ENCODE data around the gene TMEM200B. TPM values are rescaled to one million over a fixed set of nuclear protein-coding genes. Genes with fewer than 3 reads are reported as not detected.

Gene TMEM200B
- total and polyA plus RNA-seq, 2 experiments from 2014 or later, result 4.9 to 8.7 TPM

- no peak overlapping the region for H3K27ac ChIP-seq (ENCODE audit: low read depth)
- TF ChIP-seq NANOG (IDR thresholded peaks at IDR 0.05; ENCODE audit: borderline replicate concordance), result no peak
- no peak for TF ChIP-seq CREB1 (CRISPR knock-in tag; IDR thresholded peaks at IDR 0.05; ENCODE audit: low read depth)
- no peak for TF ChIP-seq ETS1 (IDR thresholded peaks at IDR 0.05)
- no peak for TF ChIP-seq EZH2 (IDR thresholded peaks at IDR 0.05; ENCODE audit: low read depth, unreplicated experiment)
- TF ChIP-seq ZNF331 (CRISPR knock-in tag; IDR thresholded peaks at IDR 0.05; ENCODE audit: low read depth), result no peak
- TF ChIP-seq REST (IDR thresholded peaks at IDR 0.05; ENCODE audit: unreplicated experiment), result no peak
- no peak for TF ChIP-seq ZNF114 (CRISPR knock-in tag; IDR thresholded peaks at IDR 0.05)
- no peak for TF ChIP-seq JUNB (IDR thresholded peaks at IDR 0.05; ENCODE audit: unreplicated experiment)
- no peak for TF ChIP-seq ZNF462 (CRISPR knock-in tag; IDR thresholded peaks at IDR 0.05)
- TF ChIP-seq CTCF (conservative IDR thresholded peaks at IDR 0.05; ENCODE audit: low read depth in 2 of 2), result no peak
- TF ChIP-seq POLR2AphosphoS5 (IDR thresholded peaks at IDR 0.05; ENCODE audit: low read depth), result no peak
- H4K20me1 ChIP-seq (replicated peaks; ENCODE audit: insufficient read depth), result no peaks in the 10 kb centered on the region
- no peaks in the 10 kb centered on the region; the same call in 1 of the 2 replicates for H3K27me3 ChIP-seq (ENCODE audit: insufficient read depth)
- 0 out of 2 replicates have a peak, but pooled peaks cover 9% of the 10 kb centered on the region for H3F3A ChIP-seq (replicated peaks; ENCODE audit: low read depth)
- H3K9me2 ChIP-seq (ENCODE audit: insufficient read depth), result no peaks in the 10 kb centered on the region
- DNase-seq (ENCODE audit: low spot score), result no peak
- H3K79me2 ChIP-seq (replicated peaks; ENCODE audit: insufficient read depth), result no peaks in the 10 kb centered on the region
- no peak overlapping the region for H3K4me3 Mint-ChIP-seq
- H3K36me3 ChIP-seq (ENCODE audit: insufficient read depth), result no peaks in the 10 kb centered on the region
- no peaks in the 10 kb centered on the region; the same call in 2 of the 3 replicates for H3K36me3 Mint-ChIP-seq (ENCODE audit: low read depth)
- H3K4me3 ChIP-seq, result no peak overlapping the region
- H3K27ac Mint-ChIP-seq, result no peak overlapping the region
- H3K4me2 ChIP-seq, result no peak overlapping the region
- peaks cover 6% of the 10 kb centered on the region; the same call in 1 of the 3 replicates for H3K9me3 Mint-ChIP-seq
- peaks cover 24% of the 10 kb centered on the region for H3K27me3 Mint-ChIP-seq (ENCODE audit: insufficient read depth, low read depth, poor library complexity)
- ATAC-seq, result no peak
- H2AFZ ChIP-seq, result no peak overlapping the region
- H3K4me1 ChIP-seq (ENCODE audit: insufficient read depth), result peaks cover 14% of the 10 kb centered on the region; the same call in 1 of the 2 replicates
- H3K4me1 Mint-ChIP-seq, result peaks cover 12% of the 10 kb centered on the region
Observed at GRCh38 chr1:29129916-29130315, 6.2 kb upstream of the TMEM200B start.

Measured in GM23338 (cell line).